PFSK-1 (cell line): Measurements from ENCODE around the gene UGT1A7.

Source experiments
- FOXP2 ChIP-seq: optimal IDR thresholded peaks from 2 replicates; pipeline ENCODE3; 2011; ENCODE audit warnings: borderline replicate concordance, control low read depth, inconsistent platforms; ENCODE audit not compliant: insufficient read depth; ENCODE audit errors: extremely low read length, extremely low read depth
- POLR2AphosphoS5 ChIP-seq: IDR thresholded peaks from 2 replicates; pipeline ENCODE4 v1.6.1; 2012; ENCODE audit warnings: low read depth, mild to moderate bottlenecking, control low read depth, low read length, moderate library complexity
- SIN3A ChIP-seq: IDR thresholded peaks from 2 replicates; pipeline ENCODE4 v1.6.1; 2012; ENCODE audit warnings: mild to moderate bottlenecking, low read length, moderate library complexity, borderline replicate concordance; ENCODE audit not compliant: insufficient read depth
- TAF1 ChIP-seq: IDR thresholded peaks from 2 replicates; pipeline ENCODE4 v1.6.1; 2012; ENCODE audit warnings: low read length, control low read depth, borderline replicate concordance; ENCODE audit not compliant: insufficient read depth
- TF ChIP-seq, protein P1 (sequence below), 2 experiments: IDR thresholded peaks; 2 replicates each; pipeline versions ENCODE4 v1.6.1 to v1.8.0; 2011 to 2012; ENCODE audit warnings: low read depth in 2 of 2, low read length in 2 of 2, control low read depth in 1 of 2, inconsistent platforms in 1 of 2, mild to moderate bottlenecking in 1 of 2, moderate library complexity in 1 of 2; ENCODE audit not compliant: insufficient read depth in 1 of 2

DNA sequence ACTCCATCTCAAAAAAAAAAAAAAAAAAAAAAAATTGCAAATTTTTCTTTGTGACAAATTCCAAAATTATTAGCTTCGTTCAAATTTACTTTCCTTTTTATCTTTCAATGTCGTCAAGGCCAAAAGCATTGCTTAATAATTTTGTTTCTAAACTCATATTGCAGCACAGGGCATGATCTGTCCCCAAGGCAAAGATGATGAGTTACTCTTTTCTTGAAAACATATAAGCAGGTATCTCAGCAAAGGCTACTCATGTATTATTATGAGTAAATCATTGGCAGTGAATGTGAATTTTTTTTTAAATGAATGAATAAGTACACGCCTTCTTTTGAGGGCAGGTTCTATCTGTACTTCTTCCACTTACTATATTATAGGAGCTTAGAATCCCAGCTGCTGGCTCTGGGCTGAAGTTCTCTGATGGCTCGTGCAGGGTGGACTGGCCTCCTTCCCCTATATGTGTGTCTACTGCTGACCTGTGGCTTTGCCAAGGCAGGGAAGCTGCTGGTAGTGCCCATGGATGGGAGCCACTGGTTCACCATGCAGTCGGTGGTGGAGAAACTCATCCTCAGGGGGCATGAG lies at the start of gene UGT1A7:
- TF ChIP-seq, protein P1, sequence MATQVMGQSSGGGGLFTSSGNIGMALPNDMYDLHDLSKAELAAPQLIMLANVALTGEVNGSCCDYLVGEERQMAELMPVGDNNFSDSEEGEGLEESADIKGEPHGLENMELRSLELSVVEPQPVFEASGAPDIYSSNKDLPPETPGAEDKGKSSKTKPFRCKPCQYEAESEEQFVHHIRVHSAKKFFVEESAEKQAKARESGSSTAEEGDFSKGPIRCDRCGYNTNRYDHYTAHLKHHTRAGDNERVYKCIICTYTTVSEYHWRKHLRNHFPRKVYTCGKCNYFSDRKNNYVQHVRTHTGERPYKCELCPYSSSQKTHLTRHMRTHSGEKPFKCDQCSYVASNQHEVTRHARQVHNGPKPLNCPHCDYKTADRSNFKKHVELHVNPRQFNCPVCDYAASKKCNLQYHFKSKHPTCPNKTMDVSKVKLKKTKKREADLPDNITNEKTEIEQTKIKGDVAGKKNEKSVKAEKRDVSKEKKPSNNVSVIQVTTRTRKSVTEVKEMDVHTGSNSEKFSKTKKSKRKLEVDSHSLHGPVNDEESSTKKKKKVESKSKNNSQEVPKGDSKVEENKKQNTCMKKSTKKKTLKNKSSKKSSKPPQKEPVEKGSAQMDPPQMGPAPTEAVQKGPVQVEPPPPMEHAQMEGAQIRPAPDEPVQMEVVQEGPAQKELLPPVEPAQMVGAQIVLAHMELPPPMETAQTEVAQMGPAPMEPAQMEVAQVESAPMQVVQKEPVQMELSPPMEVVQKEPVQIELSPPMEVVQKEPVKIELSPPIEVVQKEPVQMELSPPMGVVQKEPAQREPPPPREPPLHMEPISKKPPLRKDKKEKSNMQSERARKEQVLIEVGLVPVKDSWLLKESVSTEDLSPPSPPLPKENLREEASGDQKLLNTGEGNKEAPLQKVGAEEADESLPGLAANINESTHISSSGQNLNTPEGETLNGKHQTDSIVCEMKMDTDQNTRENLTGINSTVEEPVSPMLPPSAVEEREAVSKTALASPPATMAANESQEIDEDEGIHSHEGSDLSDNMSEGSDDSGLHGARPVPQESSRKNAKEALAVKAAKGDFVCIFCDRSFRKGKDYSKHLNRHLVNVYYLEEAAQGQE (IDR thresholded peaks at IDR 0.05; ENCODE audit: insufficient read depth in 1 of 2, low read depth in 2 of 2, low read length in 2 of 2): no peak
- TF ChIP-seq SIN3A (no peak), POLR2AphosphoS5 (no peak), TAF1 (no peak), FOXP2 (no peak)
